Sigmoid colon (tissue), 3 donors: Measurements from ENCODE around the gene YPEL5.

Experiments
- CTCF ChIP-seq, 4 experiments: fragments of 450-650 bp in 3 of 4; fragments of 200-600 bp in 1 of 4; IDR thresholded peaks; one replicate each; pipeline ENCODE4 v1.5.1; 2016 to 2019; ENCODE audit warnings: antibody characterized with exemption in 4 of 4, mild to moderate bottlenecking in 3 of 4, moderate library complexity in 2 of 4
- POLR2A ChIP-seq, 2 donors: fragments of 450-650 bp; IDR thresholded peaks; one replicate each; pipeline ENCODE4 v1.6.1; 2016; ENCODE audit warnings: antibody characterized with exemption in 2 of 2, mild to moderate bottlenecking in 2 of 2, moderate library complexity in 2 of 2

GRCh38 chr2:30146337-30147195 lies at the start of gene YPEL5:
- TF ChIP-seq CTCF (IDR thresholded peaks at IDR 0.05) (no peak), POLR2A (IDR thresholded peaks at IDR 0.05) (peak; percentile 89 to 93)
